HG02840 (cell line): ENCODE measurements around the gene MICU1.
"Not testable (repeated sequence)": the region's sequence is repeated elsewhere in the genome, so short reads cannot be mapped to it uniquely, and the experiment has no call there.

Experiments
- ATAC-seq: cut with Tn5 transposase; IDR thresholded peaks from one replicate; pipeline ENCODE4 v1.9.1; 2021; ENCODE audit warnings: mild to moderate bottlenecking, moderate library complexity, moderate number of reproducible peaks; ENCODE audit not compliant: unreplicated experiment, low FRiP score

Gene MICU1

DNA sequence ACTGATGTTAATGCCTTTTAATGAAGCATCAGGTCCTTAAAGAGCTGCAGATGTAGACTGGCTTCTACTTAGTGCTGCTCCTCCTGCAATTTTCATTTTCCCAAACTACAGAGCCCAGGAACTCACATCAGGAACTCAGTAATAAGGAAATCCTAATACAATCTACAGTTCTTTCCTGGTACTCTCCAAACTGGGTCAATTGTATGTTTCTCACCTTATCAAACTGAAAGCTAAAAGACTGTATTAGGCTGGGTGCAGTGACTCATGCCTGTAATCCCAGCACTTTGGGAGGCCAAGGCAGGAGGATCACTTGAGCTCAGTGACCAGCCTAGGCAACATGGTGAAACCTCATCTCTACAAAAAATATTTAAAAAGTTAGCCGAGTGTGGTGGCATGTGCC, 216.7 kb downstream of the MICU1 start:
- no peak for ATAC-seq

DNA sequence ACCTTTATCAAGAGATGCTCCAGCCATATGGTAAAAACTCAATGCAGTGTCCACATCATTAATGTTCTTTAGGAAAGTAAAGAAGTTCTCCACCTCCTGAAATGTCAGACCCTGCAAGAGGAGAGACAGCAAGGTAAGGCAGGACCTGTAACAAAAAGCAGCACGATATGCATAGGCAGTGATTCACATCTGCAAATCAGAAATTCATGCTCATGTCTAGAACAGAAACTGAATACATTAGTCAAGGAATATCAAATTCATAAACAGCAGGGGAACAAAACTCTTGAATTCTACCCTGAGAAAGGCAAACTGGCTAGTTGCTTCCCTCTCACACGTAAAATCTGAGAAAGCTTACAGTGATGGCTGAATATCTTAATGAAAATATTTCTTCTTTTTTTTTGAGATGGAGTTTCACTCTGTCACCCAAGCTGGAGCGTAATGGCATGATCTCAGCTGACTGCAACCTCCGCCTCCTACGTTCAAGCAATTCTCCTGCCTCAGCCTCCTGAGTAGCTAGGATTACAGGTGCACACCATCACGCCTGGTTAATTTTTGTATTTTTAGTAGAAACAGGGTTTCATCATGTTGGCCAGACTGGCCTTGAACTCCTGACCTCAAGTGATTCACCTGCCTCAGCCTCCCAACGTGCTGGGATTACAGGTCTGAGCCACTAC, 217.8 kb downstream of the MICU1 start:
- no peak for ATAC-seq

DNA sequence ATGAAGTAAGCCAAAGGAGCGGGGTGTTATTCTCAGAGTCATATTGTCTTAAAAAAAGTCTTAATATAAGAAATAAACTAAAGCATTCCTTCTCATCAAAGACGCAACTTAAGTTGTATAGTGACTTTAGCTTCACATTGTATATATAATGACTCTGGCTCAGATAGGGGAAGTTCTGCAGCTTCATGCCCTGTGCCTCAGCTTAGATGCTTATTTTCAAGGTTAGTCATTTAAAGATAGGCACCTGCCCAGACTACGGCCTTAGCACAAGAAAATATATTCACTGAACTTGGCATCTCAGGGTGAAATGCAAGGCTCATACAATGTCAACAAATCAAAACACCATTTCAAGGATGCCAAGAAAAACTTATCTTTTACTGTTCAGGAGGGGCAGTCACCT, 218.4 kb downstream of the MICU1 start:
- no peak for ATAC-seq

DNA sequence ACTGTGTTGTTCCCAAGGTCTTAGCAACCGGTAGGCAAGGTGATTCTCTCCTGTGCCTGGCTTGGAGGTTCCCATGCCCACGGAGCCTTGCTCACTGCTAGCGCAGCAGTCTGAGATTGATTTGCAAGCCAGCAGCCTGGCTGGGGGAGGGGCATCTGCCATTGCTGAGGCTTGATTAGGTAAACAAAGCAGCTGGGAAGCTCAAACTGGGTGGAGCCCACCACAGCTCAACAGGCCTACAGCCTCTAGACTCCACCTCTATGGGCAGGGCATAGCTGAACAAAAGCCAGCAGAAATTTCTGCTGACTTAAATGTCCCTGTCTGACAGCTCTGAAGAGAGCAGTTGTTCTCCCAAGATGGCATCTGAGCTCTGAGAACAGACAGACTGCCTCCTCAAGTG, 230.3 kb downstream of the MICU1 start:
- not testable (repeated sequence) for ATAC-seq

DNA sequence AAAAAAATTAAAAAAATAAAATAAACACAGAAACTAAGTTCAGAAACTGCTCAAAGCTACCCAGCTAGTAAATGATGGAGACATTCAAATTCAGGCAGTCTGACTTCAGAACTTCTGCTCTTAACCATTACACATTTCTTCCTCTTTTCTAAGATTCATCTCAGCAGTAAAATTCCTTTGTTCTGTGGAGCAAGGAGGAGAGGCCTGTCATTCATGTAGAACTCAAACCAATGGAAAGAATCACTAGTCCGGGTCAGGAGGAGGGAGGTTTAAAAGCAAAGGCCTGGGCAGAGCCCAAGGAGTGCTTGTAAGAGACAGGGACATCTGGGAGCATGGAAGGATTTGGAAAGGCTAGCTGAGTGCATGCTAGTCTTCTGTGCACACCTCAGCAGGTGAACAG, 233.3 kb downstream of the MICU1 start:
- no peak for ATAC-seq

DNA sequence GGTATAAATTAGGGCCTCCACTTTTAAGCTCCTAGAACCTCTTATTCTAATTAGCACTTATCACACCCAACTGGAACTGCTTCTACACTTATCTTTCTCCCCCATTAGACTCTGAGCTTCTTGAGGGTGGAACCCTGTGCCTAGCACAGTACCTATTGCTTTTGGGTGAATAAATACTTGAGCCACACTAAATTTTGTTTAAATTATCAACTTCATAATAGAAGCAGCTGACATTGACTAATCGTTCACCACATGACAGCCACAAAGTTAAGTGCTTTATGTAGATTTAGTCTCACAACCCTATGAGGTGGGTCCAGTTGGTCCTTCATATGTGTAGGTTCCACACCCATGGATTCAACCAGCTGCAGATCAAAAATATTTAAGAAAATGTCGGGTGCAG, 235.1 kb downstream of the MICU1 start:
- ATAC-seq, result no peak

DNA sequence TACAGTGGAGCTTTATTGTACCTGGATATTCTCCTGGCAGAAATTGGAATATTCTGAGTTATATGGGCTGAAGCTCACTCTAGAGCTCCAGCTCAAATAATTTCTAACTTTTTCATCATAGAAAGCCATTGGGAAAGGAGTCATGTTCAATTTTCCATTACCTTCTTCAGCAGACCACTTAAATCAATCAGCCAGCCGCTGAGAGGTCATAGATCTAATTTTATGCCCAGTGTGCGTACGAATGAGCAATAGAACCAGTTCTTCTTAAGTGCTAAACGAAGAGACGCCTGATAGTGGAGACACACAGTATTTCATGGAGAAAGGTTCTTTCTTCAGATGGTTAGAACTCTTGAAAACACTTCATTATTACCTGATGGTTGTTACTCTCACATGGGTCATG, 236.2 kb downstream of the MICU1 start:
- ATAC-seq, result no peak

DNA sequence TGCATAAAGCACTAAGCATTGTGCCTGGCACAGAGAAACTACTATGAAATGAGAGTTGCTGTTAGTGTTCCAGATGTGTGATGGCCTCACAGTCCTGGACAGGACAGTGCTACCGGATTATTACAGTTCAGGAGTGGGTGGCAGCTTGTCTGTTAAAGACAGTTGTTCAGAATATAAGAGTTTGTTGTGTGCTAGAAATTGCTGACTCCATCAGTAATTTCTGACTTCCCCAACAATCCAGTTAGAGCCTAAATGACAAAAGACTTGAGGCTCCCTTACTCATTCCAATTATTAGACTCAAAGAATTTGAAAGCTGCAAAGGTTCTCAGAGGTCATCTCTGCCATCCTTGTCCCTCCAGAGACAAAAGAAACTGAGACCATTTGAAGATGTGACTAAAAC, 236.9 kb downstream of the MICU1 start:
- ATAC-seq, result no peak

DNA sequence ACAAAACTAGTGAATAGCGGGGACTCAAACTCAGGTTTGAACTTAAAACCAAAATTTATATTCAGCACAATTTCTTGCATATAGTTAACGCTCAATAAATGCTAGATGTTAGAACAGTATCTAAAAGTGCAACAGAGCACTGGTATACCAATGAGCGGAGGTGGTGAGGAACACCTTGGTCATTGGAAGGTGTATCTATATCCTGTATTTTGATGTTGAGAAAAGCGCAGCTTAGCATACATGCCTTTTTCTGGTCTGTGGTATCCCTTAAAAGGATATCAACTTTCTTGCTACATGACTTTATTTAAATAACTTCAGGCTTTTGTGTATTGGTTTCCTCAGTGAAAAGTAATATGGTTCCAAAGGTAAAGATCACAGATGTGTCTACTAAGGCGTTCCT, 237.8 kb downstream of the MICU1 start:
- no peak for ATAC-seq

DNA sequence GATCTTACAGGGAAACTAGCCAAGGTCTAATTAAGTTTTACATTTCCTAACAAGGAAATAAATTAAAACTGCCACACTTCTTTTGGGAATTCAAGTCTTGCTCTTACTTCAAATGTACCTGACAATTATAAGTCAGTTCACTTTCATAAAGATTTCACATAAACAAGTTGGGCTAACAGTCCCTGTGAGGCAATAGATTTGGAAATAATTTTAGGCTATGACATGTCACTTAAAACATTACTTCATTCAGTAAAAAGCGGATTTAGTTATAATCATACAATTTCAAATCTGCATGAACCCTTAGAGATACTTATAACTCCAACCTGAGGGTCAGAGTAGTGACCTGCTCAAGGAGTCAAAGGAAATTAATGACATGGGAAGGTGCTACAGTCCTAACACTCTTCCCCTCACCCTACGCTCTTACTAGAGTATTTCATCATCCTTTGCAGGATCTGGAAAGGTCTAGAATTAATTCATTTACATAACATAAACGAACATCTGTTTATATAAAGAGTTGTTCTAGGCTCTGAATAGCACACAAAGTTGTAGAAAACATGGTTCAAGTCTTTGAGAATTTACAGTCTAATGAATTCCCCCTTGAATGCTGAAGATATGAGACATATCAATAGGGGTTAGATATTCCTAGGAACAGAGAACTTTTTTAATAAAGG, 238.8 kb downstream of the MICU1 start:
- ATAC-seq, result no peak

DNA sequence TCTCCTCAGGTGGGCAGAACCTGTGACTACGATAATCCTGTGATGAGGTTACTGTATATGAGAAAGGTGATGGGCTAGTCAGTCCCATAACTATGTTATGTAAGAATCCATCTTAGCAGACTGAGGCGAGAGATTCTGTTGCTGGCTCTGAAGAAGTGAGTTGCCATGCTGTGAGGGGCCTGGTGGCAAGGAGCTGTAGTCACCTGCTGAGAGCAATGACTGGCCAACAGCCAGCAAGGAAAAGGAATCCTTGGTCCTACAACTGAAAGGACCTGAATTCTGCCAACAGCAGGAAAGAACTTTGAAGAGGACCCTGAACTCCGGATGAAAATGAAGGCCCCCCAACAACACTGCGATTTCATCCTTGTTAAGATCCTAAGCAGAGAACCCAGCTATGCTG, 240.2 kb downstream of the MICU1 start:
- no peak for ATAC-seq

DNA sequence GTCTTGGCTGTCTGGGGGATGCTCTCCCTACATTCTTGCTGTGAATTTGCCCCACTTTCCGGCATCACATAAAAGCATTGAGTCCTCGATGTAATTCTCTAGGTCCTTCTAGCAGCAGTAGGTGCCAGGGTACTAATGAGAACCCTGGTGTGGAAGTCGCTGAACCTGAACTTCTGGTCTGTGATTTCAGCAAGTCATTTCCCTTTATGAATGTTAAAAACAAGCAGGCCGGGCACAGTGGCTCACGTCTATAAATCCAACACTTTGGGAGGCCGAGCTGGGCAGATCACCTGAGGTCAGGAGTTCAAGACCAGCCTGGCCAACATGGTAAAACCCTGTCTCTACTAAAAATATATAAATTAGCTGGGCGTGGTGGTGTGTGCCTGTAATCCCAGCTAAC, 240.9 kb downstream of the MICU1 start:
- not testable (repeated sequence) for ATAC-seq

DNA sequence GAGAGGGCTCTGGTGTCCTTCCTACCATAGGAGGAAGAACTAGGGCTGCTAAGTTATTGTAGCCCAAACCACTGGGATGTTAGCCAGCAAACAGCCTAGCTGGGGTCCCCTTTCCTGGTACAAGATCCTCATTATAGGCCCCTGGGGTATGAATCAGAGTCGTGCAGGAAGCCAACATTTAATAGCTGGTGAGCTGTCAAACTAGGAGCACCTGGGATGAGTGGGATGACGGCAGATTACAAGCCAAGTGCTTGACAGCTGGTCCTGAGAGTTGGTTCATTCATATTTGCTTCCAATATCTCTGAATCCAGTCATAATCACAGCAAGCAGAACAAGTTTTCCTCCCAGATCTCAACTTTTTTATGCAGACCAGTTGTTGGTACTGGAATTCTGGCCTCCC, 246.1 kb downstream of the MICU1 start:
- ATAC-seq, result no peak

DNA sequence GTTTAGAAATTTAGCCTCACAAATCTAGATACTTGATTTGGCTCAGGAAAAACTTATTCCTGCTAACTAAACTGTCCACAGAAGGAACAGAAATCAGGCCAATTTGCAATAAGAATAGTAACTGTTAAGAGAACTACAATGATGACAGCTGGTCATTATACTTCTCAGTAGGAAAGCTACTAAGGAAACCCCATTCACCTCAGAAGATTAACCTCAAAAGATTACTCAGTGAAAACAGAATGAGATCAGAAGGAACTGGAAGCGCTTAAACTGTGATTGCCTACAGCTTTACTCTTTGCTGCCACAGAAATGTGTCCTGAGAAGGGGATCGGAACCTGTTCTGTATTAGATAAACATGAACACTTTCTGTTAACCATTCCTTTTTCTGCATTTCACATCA, 246.8 kb downstream of the MICU1 start:
- ATAC-seq, result no peak

DNA sequence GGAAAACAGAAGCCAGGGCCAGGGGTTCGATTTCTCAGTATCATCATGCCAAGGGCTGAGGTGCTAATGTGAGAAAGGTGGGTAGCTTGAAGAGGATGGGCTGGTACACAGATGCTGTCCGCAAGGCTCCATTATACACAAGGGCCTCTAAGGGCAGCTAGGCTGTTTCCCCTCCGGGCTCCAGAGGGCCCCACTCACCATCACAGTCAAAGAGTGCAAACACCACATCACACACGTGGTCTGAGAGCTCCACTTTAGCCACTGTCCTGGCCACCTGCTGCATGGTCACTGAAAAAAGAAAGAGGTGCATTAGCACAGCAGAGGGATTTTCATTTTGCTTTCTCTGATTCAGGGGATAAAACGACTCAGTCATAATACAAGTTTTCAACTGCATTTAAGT, 250.3 kb downstream of the MICU1 start:
- no peak for ATAC-seq

DNA sequence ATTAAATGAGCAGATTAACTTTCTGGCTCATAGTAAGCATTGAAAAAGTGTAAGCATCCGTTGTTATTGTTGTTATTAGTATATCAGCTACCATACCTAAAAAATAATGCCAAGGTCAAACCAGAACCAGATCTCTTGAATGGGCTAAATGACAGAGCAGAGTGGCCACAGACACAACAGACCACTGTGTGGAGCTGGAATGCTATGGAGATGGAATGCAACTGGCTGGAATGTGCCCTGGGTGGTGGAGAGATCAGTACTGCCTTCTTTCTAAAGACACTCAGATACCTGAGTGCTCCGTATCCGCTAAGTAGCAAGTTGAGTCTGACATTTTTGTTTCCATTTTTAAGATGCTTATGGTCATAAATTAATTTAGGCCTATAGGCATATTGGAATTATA, 250.7 kb downstream of the MICU1 start:
- ATAC-seq, result no peak

DNA sequence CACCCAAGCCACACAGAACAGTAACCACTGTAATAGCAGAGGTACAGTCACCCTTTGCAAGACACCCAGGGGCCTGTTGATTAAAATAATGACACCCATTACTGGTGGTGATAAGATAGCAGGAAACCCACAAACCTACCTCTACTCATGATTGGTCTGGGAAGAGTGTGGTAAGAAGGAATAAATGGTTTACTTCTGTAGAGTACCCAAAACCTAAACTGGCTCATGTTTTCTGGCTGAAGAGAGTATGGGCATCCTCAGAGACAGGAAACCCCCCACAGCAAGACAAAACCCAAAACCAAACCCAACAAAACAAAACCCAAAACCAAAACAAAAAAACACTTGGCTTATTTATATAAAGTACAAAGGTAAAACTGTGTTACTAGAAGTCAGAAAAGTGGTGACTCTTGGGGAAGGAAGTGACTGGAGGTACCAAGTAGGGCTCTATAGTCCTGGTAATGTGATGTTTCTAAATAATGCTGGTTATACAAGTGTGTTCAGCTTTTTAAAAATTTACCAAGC, 255.6 kb downstream of the MICU1 start:
- no peak for ATAC-seq

DNA sequence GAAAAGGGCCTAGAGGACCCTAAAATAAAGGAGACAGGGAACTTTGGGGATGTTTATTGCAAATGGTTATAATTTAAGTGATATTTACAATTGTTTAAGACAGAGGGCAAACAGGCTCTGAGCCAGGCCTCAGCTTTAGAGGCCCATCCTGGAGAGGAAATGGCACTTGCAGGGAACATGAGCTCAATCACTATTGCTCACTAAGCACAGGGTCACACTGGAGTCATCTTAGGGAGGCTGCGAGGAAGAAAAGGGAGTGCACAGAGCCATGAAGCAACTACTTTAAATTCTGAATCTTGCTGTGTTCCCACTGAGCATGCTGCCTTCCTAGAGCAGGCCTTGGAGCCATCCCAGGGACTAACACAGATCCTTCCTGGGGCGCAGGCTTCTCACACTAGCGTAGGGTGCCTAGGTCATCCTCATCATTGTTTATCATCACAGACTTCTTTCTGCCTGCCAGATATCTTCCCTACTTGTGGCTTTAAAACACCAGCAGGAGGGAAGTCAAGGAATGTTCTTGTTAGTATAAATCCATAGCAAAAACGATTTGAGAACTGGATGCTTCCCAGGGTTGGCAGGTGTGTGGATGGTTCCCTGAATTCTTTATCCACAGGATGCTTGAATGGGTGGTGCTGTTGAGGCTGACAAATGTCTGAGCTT, 258.4 kb downstream of the MICU1 start:
- no peak for ATAC-seq

DNA sequence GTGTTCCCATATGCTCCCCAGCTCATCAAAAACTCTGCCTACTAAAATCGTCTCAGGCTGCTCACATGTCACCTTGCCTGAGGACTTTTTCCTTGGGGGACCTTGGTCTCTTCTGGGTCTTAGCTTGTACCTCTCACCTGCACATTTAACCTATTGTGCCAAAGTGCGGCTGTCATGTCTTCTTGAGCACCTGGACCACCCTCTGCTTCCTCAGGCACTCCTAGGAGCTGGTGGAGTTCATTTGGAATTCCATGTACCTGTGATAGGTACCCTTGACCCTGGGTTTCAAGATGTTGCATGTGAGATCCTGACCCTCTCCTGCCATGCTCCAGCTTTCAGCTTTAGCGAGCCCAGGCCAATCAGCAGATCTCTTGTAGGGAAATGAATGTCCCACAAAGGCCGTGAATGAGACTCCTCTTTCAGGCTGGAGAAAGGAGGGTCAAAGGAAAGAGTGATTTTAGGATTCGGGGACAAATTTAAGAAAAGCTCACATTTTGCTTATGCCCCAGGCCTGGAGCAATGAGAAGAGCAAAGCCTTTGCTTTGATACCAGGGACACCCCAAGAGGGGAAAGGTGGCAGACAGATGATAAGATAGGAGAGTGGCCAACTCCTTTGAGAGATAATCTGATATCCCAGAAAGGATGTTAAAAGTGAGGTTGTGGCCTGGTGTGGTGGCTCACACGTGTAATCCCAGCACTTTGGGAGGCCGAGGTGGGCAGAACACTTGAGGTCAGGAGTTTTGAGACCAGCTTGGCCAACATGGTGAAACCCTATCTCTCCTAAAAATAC, 260.6 kb downstream of the MICU1 start:
- no peak for ATAC-seq

DNA sequence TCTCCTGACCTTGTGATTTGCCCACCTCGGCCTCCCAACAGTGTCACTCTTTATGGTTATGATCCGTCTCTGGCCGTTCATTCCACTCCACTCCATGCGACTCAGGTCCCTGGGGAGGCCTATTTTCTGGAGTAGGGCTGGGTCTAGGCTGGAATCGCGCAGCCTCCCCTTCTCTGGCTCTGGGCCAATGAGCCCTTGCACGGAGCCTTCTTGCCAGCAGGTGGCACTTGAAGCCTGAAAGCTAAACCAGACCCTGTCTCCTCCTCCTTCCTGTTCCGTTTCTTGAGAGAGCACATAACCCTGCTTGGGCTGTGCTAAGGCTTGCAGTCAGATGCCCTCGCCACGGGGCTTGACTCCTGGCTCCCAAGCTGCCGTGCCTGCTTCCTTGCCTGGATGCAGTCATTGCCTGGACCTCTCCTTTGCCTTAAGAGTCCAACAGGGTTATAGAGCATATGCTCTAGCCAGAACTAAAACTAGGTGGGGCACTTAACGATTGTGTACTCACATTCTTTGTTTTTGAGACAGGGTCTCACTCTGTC, 261.6 kb downstream of the MICU1 start:
- no peak for ATAC-seq

DNA sequence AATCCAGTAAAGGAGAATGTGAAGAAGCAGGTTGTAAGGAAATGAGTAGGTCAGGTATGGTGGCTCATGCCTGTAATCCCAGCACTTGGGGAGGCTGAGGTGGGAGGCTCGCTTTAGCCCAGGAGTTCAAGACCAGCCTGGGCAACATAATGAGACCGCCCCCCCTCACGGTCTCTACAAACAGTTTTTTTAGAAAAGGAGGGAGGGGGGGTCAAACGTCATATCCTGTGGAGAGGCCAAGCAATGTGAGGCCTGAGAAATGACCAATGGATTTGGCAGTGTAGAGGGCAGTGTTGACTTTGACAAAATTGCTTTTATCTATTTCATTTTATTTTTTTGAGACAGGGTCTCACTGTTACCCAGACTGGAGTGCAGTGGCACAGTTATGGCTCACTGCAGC, 268.9 kb downstream of the MICU1 start:
- ATAC-seq, result no peak
